Right atrium auricular region (tissue), 2 donors: ENCODE data around the gene ATXN3L. TPM values are rescaled to one million over a fixed set of nuclear protein-coding genes. Genes with fewer than 3 reads are reported as not detected.

Experiments used
- DNase-seq: peaks from one replicate; pipeline ENCODE4 v3.0.0-alpha.2; 2019; ENCODE audit warnings: low spot score
- H3K27ac ChIP-seq, 2 donors: fragments of 200-600 bp; sonication (generic); 1 replicate in 1 of 2; 2 replicates in 1 of 2; pipeline ENCODE4 v1.5.1; 2016 to 2019
- H3K27me3 ChIP-seq, 2 donors: fragments of 200-600 bp; sonication (generic); one replicate each; pipeline versions ENCODE4 v1.5.1 to v1.6.0; 2017 to 2019
- H3K36me3 ChIP-seq: fragments of 200-600 bp; sonication (generic); one replicate; pipeline ENCODE4 v1.5.1; 2016
- H3K4me1 ChIP-seq, 2 donors: fragments of 200-600 bp; sonication (generic); one replicate each; pipeline versions ENCODE4 v1.5.1 to v1.6.0; 2017 to 2019
- H3K4me3 ChIP-seq, 2 donors: fragments of 200-600 bp; sonication (generic); 1 replicate in 1 of 2; 2 replicates in 1 of 2; pipeline ENCODE4 v1.5.1; 2017 to 2019; ENCODE audit warnings: mild to moderate bottlenecking in 1 of 2, moderate library complexity in 1 of 2
- H3K9me3 ChIP-seq, 2 donors: fragments of 200-600 bp; sonication (generic); one replicate each; pipeline ENCODE4 v1.5.1; 2019
- total RNA-seq, 2 donors: library from RNA; depleted of rRNA; stranded (reverse); fragments of >200 nt; gene quantifications; one replicate each; pipeline ENCODE4 v1.1.0, GENCODE V29; 2016
- TF ChIP-seq, protein P1 (sequence below), 2 donors: fragments of 200-600 bp; sonication (generic); IDR thresholded peaks; one replicate each; pipeline ENCODE4 v1.5.1; 2019; ENCODE audit warnings: antibody characterized with exemption in 2 of 2

The ATXN3L gene
- total RNA-seq, result not detected

DNA sequence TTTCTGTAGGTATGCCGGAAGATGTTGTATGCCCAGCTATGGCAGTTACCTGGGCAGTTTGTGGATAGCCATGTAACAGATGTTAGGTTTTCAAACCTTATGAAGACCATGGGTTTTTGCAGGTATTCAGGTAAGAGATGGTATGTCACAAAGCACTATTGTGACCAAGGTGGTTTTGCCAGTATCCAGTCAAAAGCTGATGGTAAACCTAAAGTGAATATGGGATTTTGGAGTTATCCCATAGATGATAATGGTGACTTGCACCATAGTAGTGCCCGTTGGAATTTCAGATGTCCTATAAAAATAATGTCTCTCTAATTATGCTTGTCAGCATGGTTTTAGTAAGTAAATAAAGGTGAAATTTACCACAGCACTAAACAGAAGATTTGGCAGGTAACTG lies at the start of gene ATXN3L:
ATXN3L (minus strand) TSS at position 101 of the 400 bp plus-strand sequence. CDS start 119 bp downstream, outside the sequence.
- TF ChIP-seq, protein P1, sequence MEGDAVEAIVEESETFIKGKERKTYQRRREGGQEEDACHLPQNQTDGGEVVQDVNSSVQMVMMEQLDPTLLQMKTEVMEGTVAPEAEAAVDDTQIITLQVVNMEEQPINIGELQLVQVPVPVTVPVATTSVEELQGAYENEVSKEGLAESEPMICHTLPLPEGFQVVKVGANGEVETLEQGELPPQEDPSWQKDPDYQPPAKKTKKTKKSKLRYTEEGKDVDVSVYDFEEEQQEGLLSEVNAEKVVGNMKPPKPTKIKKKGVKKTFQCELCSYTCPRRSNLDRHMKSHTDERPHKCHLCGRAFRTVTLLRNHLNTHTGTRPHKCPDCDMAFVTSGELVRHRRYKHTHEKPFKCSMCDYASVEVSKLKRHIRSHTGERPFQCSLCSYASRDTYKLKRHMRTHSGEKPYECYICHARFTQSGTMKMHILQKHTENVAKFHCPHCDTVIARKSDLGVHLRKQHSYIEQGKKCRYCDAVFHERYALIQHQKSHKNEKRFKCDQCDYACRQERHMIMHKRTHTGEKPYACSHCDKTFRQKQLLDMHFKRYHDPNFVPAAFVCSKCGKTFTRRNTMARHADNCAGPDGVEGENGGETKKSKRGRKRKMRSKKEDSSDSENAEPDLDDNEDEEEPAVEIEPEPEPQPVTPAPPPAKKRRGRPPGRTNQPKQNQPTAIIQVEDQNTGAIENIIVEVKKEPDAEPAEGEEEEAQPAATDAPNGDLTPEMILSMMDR (IDR thresholded peaks at IDR 0.05), result no peak
- H3K9me3 ChIP-seq, result peaks cover 0 to 3% of the 10 kb centered on the region in 2 donors
- H3K36me3 ChIP-seq, result no peaks in the 10 kb centered on the region
- H3K4me1 ChIP-seq, result no peaks in the 10 kb centered on the region
- no peak within 1 kb of the TSS for H3K4me3 ChIP-seq
- H3K27ac ChIP-seq, result no peak within 1 kb of the TSS
- DNase-seq, result no peak
- H3K27me3 ChIP-seq, result no peaks in the 10 kb centered on the region

DNA sequence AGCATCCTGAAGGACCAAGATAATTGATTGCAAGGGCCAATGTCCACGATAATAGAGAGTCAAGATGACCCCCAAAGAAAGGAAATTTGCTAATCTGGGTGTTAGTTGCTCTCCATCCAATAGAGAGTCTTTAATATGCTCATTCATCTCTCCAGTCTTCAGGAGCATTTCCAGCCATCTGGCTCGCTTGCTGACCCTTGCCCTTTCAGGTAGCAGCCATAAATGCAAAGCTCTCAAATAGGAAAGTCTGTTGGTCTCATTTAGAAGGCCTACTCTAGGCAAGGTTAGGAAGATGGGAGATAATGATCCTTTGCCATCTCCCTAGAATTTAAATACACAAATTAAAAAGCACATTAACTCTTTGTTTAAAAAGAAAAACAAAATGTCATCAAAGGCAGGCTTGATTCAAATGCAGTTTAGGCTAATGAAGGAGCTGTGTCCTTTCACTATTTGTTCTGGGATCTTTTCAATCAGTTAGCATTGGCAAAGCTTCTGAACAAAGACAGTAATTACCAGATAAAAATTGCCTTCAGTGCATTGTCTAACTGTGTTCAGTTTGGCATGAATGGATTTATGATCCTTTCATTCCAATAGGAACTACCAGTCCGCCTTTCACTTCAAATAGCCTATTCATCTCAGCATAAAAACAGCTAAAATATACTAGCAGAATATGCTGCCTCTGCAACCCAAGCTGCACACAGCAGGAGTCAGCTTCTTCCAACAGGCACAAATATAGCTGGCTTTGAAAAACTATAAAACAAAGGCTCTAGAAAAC lies 49.6 kb upstream of the ATXN3L start:
- Histone ChIP-seq H3K36me3 (no peaks in the 10 kb centered on the region), H3K9me3 (no peaks in the 10 kb centered on the region), H3K27me3 (no peaks in the 10 kb centered on the region), H3K4me3 (no peak overlapping the region), H3K4me1 (no peaks in the 10 kb centered on the region), H3K27ac (no peak overlapping the region)
- no peak for DNase-seq
- TF ChIP-seq, protein P1 (IDR thresholded peaks at IDR 0.05), result no peak

DNA sequence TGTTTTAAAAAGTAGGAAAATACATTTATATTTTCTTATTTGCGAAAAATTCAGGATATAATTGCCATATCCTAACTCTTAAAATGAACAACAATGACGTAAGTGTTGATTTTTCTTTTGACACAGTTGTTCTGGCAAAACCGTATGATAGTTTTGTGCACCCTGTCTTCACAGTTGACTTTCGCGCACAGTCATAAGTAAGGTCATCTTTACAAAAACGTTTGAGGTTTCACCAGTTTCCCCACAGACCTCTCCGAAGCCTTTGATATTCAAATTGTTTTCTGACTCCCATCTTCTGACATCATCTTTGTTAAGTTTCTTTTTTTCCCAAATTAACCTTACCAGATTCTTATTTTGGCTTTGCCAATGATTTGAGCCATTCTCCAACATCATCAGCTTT lies 48.1 kb upstream of the ATXN3L start:
- H3K4me3 ChIP-seq, result no peak overlapping the region
- H3K27ac ChIP-seq, result no peak overlapping the region
- DNase-seq, result no peak
- no peaks in the 10 kb centered on the region for H3K9me3 ChIP-seq
- TF ChIP-seq, protein P1 (IDR thresholded peaks at IDR 0.05), result no peak
- no peaks in the 10 kb centered on the region for H3K4me1 ChIP-seq
- H3K36me3 ChIP-seq, result no peaks in the 10 kb centered on the region
- H3K27me3 ChIP-seq, result no peaks in the 10 kb centered on the region

GRCh38 chrX:13366698-13367097 lies 46.8 kb upstream of the ATXN3L start:
- no peak for DNase-seq
- no peaks in the 10 kb centered on the region for H3K27me3 ChIP-seq
- no peaks in the 10 kb centered on the region for H3K4me1 ChIP-seq
- no peak overlapping the region for H3K27ac ChIP-seq
- H3K4me3 ChIP-seq, result no peak overlapping the region
- H3K36me3 ChIP-seq, result no peaks in the 10 kb centered on the region
- TF ChIP-seq, protein P1 (IDR thresholded peaks at IDR 0.05), result no peak
- H3K9me3 ChIP-seq, result no peaks in the 10 kb centered on the region

GRCh38 chrX:13365161-13365560 lies 45.3 kb upstream of the ATXN3L start:
- TF ChIP-seq, protein P1 (IDR thresholded peaks at IDR 0.05), result no peak
- H3K27ac ChIP-seq, result no peak overlapping the region
- no peaks in the 10 kb centered on the region for H3K36me3 ChIP-seq
- DNase-seq, result no peak
- H3K4me1 ChIP-seq, result no peaks in the 10 kb centered on the region
- H3K9me3 ChIP-seq, result no peaks in the 10 kb centered on the region
- H3K4me3 ChIP-seq, result no peak overlapping the region
- no peaks in the 10 kb centered on the region for H3K27me3 ChIP-seq
